ENCODE results near the gene ALDOB.
A peak's percentile ranks its signal among the peaks of the same experiment; 100 is the strongest.

Gene ALDOB

DNA sequence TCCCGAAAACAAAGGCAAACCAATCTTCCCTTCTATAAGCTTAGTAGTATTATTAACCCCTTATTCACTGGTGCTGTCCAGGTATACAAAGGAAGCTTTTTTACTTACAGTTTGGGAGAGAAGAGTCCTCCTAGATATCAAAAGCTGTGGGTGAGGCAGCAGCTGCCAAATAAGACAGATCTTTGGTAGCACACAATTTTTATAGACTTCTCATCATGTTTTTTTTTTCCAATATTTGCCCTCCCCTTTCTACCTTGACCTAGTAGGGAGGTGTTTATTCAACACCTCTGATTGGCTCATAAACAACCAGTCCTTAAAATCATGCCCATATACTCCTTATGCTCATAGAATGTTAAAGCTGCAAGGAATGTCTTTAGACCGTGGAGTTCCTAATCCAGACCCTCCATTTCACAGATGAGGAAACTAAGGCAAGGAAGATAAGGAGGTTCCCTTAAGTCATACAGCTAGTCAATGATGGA is at the start of gene ALDOB:
TSS of gene ALDOB (minus strand) at position 174 of the 479 bp plus-strand sequence. CDS start 4,887 bp downstream, outside the sequence.
- DNase-seq: no peak

DNA sequence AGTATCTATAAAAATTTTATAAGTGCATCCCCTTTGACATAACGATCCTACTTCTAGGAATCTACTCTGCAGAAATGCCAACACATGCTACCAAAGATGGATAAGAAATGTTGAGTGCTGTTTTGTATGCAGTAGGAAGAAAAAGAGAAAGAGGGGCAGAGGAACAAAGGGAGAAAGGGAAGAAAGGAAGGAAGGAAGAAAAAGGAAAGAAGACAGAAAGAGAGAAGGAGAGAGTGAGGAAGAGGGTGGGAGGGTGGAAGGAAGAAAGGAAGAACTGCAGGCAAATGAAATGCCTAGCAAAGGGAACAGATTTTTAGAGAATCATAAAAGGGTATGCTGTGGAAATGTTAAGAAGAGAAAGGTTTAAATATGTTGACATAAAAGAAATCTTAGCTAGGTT is 48.5 kb upstream of the ALDOB start:
- no peak for DNase-seq

DNA sequence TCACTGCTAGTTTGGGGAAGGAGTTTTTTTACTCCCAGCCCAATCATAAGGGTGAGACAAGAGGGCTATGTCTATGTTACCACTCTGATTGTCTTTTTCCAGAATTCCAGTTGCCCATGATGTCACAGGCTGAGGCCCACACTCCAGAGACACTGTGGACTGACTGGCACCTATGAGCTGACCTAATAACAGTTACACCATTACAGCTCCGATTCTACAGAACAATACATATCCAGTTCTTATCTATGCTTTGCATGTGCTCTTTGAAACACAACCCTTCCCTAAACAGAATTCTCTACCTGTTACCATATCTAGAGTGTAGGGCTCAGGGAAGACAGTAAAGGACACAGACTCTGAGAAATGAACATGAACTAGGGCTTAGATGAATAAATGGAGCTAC is 45.7 kb upstream of the ALDOB start:
- no peak for DNase-seq

DNA sequence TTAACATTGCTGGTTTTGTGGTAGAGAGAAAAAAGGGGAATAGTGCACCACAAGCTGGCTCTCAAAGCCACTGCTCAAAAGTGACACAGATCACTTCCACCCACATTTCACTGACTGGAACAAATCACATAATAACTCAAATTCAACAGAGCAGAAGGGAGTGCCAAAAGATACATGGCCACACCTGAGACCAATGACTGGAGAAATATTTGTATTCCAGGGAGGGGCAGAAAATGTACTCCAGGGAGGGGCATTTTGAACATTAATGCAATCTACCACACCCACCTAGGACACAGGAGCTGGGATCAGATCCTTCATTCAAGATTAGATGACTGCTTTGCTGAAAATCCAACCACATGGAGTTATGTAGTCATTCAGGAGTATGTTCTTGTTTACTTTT is 44.8 kb upstream of the ALDOB start:
- no peak for DNase-seq

DNA sequence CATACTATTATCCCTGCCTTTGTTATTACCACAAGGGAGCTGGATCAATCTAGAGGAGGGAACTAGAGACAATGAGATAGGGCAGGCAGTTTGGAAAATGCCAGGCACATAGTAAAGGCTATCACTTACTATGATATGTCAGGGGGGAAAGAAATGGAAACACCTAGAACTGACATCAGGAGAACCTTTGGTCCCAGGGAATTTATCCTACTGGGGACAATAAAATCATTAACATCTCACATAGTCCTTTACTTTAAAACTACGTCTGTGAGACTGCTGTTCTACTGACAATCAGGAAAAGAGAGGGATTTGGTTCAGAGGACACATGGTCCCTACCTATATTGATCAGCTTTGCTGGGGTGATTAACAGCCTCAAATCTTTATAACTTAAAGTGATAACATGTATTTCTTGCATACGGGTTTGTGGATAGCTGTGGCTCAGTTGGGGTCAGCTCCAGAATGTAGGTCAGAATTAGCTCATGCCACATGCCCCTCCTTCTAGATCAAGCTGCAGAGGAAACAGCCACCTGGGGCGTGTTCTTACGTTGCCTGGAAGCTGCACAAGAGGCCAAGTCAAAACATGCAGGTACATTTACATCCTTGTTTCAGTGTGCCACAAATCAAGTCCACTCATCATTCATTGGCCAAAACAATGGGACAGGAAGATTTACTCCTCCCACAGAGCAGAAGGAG is 43.9 kb upstream of the ALDOB start:
- peak in 1 of 2 experiments; percentile 6 for DNase-seq

DNA sequence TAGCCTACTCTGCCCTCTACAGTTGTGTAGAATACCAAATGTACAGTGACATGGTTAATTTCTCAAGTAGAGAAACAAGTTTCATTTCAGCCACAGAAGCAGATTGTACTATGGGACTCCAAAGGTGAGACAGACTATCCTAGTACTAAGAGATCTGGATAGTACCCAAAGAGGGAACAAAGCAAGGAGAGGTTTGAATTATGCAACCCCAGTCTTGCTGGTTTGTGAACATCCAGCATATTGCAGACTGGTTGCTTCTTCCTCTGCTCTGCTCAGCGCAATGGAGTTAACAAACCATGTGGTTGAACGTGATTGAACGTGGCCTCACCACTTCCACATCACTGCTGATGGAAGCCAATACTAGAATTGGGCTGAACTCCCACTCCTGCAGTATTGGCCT is 43.3 kb upstream of the ALDOB start:
- DNase-seq: no peak

DNA sequence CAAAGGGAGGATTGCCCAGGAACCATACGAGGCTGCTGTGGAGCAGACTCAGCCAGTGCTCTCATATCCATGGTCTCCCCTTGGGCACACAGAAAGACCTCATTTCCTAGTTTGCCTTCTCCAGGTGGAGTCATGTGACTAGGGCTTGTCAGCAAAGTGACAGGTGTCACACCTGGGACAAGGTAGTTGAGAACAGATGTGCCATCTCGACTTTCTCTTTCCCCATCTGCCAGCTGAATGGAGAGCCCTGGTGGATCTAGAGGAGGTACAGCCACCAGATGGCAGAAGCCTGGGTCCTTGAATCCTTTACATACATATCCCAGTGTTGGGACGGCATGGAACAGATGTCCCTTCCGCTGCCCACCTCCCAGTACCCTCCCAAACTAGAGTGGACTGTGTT is 42.9 kb upstream of the ALDOB start:
- no peak for DNase-seq

DNA sequence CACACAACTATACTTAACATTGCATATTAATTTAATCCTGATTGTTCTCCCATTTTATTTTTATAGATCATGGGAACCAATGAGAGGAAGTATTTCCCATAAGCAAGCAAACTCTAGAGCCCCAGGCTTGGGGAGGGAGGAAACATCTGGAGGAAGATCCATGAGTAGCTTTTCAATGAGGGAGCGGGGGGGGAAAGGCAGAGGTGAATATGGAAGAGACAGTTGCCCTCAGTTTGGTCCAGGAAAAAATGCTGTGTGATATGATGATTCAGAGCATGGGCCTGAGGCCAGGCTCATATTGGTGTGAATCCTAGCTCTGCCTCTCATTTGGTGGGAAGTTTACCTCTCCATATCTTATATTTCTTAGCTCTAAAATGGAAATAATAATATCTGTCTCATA is 42.2 kb upstream of the ALDOB start:
- no peak for DNase-seq

DNA sequence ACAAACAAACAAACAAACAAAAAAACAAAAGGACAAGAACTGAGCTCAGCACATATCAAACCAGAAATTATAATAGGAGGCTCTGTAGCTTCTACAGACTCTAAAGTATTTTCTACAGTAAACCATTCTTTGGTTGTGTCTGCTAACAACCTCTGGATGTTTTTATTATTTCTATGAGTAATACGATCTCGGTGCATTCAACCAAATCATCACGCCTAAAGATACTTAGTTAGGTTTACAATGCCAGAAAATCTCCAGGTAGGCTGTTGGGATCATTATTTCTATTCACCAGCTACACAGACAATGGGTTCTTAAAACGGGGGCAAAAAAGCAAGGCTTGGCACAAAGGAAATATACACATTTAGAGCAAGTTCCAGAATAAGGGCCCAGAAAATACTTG is 41.6 kb upstream of the ALDOB start:
- no peak for DNase-seq

DNA sequence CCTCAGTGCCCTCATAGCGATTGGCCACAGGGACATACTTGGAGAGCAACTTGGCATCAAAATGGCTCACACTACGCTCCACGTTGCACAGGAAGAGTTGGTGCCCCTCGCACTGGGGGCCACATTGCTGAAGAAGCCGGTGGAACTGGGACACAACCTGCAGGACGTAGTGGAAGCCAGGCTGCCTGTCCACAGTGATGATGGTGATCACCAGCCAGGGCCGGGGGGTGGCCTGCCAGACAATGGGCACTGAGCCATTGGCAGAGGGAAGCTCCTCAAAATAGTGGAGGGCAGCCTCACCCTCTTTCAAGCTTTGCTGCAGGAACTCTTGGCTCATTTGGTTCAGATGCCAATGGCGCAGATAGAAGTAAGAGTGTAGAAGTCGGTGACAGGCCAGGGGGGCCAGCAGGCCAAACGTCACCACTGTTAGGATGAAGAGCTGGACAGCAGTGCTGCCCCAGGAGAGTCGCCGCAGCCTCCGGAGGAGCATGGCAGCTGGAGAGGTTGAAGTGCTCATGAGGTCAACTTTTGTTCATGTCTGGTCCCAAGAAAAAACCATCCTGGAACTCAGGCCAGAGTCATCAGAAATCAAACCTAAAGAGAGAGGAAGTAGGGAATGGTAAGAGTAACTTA is 41.1 kb upstream of the ALDOB start:
- no peak for DNase-seq

DNA sequence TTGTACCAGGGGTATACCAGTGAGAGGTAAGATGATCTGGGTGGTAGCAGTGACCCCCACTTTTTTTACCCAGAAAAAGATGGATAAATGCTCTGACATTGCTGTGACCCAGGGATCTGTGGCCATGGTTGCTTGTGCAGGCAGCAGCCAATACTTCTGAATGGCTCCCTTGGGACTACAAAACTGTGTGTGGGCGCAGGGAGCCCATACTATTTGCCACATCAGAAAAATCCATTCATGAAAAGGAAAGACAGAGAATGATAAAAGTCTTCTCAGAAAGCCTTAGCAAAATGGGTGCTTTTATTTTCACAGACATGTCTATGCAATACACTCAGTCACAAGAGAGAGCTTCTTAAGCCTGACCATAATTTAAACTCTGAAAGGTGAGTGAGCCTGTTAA is 37.3 kb upstream of the ALDOB start:
- DNase-seq: no peak

DNA sequence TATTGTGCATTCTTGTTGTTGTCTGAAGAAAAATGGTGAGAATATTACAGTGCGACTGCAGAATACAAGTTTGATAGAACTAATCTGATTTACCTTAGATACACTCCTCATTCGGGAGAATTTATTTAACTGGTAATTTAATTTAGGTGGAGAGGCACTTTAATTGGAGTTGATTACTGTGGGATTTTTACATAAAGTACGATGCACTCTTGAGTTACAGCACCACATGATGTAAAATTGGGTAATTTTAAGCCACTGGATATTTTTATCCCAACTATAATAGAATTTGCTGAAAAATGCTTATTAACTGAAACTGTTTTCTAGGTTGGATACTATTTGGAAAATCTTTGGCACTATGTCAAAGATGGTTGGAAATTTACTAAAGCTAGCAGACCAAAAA is 35.4 kb upstream of the ALDOB start:
- no peak for DNase-seq

DNA sequence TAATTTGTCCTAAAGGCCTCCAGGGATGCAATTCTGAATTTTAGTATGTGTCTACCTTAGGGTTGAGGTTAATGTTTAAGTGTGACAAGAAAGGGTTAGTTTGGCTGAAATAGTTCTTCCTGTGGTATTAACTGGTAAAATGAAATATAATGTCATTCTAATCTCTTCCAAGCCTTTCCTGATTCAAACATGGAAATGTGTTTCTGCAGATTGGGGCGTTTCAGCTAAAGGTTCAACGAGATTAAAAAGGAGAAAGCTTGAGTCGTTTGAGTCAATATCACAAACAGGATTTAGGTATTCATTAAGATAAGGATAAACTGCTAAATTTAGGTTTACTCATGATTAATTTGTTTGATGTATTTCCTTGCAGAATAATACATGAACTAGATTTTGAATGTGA is 34.4 kb upstream of the ALDOB start:
- DNase-seq: no peak

DNA sequence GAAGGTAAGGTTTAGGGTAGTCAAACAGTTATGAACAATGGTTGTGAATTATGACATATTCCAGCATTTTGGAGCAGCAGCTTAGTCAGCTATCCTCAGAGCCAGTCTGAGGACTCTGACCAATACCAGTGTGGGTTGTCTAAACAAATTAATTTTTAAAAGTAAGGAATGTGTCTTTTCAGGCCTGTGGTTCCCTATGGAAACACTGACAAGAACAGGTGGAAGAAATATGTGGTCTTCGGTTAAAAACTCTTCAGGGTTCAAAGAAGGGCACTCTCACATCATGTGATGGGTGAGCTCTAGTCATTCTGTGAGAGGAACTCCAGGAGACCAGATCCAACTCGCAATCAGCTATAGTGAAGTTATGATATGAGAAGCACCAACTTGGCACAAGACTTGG is 33.5 kb upstream of the ALDOB start:
- no peak for DNase-seq

DNA sequence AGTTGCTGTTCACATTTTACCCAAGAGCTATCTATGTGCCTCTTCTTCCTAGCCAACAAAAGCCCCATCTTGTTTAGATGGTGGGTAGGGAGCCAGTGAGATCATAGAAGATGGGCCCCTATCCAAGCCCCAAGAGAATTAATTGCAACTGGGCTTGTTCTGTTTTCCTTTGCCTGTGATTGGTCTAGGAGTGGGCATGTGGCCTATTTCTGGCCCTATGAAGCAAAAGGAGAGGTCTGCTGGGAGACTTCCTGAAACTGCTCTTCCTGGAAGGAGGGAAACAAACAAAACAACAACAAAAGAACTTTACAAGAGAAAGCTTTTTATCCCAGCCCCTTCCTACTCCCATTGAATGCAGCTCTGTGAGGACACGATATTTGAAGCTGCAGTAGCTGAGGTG is 32.5 kb upstream of the ALDOB start:
- DNase-seq: no peak

DNA sequence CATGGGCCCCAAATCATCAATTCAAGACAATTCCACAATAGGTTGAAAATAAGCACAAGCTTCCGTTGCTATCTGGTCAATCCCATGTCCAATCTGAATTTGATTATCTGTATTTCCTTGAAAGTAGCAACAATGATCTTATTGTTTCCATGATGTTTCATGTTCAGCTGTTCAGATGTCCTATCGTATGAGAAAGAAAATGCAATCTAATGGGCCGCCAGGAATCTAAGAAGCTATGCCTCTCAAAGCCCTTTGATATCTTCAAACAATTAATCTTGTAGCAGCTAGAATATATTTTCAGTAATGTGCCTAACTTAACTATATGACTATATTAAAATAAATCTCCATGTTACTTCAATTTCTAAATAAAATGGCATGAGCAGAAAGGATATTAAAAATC is 32.1 kb upstream of the ALDOB start:
- peak in 1 of 2 experiments; percentile 8 for DNase-seq

DNA sequence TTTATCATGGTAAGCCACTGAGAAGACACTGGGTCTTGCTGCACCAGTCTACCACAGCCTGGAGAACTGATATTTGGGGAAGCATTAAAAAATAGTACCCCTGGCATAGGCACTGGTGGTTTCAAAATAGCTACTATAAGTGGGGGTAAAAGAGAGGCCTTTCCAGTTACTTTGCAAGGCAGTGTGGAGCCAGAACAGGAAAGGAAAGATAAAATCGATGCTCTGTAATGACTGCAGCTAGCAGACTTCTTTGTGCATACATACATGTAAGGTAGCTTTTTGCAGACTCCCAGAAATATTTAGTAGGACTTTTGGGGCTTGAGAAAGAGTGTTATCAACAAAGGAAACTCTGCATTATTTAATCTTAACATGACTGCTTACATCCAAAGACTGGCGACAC is 31.3 kb upstream of the ALDOB start:
- no peak for DNase-seq

DNA sequence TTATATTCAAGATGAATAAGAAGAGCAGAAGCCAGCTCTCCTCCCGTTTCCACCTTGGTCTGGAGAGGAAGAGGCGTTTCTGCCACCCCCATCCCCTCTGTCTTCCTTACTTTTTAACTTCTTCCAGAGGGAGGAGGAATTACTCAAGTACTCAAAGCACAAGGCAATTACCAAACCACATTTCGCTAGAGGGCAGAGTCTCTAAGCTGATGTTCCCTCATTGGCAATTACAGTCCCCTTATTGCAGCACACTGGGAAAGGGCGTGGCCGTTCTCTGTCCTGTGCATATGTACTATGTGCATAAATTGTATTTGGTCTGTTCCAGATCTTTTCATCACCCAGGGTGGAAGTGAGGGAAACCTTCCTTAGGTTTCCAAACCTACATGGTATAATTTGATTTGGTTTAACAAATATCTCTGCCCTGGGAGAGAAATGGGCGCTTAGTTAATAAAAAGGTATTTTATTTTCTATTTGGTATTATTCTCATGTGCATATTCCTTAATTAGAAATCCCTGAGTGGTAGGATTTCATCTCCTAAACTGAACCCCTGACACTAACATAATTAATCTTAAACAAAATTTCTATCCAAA is 29.8 kb upstream of the ALDOB start:
- DNase-seq: peak; percentile 31 to 70

DNA sequence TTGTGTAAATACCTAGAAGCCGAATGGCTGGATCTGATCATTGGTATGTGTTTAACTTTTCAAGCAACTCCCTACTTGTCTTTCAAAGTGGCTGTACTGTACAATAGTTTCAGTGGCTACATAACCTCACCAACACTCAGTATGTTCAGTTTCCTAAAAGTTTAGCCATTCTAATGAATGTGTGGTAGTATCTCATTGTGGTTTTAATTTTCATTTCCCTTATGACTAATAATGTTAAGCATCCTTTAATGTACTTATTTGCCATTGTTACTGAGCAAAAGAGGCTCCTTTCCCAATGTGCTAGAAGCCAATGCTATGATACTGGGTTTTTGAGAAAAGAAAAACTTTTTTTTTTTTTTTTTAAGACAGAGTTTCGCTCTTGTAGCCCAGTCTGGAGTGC is 27.8 kb upstream of the ALDOB start:
- no peak for DNase-seq

DNA sequence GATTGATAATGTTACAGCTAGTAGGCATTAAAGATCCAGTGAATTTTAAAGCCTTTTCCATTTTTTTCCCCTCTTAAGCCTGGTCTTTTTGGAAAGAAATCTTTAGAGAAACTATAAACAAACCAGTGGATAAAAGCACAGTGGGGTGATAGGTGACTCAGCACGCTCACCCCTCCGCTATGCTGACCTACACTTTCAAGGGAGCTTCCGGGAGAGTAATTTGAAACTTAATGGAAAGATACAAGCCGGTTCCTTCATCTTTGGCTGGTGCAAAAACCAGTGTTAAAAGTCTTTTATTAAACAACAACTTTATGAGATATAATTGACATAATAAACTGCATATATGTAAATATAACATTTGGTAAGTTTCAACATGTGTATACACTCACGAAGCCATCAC is 27.0 kb upstream of the ALDOB start:
- no peak for DNase-seq

DNA sequence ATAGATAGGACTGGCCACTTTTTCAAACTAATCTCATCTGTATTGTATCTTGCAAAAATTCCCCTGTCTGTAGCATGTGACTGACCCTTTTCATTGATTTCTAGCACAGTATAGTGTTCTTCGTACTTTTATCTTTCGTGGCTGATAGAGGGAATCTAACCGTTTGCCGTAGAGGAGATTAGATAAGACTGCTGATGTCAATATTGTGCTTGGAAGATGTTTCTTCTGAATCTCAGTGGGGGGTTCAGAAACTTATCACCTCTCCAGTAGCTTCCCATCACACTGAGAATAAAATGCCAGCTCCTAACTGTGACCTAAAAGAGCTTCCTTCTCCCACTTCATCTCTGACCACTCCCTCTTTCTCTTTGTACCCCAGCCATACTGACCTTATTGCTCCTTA is 25.4 kb upstream of the ALDOB start:
- no peak for DNase-seq

DNA sequence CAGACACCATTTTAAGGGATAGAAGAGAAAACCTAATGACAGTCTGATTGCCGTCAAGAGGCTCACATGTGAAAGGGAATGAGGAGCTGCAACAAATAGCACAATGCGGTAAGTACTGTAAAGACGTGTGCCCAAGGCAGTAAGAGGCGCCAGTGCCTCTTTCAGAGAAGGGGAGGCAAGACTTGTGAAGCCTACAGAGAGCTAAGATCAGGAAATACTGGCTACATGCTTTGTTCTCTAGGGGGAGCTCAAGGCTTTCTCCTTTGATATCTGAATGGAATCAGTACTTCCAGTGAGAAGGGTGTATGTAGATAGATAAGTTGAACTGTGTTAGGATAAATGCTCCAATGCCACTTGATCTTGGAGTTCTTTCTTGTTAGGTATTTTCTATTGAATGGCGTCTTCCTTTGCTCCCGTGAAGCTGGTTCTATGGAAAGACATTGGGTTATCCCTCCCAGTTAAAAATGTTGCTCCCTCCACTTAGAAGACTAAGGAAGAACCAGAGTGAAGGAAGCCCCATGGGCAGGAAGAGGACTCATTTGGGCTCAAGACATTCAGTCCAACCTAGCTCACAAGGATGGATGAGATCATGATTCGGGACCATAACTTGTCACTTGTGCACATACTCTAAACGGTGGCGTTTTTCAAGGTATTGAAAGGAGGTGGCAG is 23.5 kb upstream of the ALDOB start:
- DNase-seq: peak; percentile 74 to 78

DNA sequence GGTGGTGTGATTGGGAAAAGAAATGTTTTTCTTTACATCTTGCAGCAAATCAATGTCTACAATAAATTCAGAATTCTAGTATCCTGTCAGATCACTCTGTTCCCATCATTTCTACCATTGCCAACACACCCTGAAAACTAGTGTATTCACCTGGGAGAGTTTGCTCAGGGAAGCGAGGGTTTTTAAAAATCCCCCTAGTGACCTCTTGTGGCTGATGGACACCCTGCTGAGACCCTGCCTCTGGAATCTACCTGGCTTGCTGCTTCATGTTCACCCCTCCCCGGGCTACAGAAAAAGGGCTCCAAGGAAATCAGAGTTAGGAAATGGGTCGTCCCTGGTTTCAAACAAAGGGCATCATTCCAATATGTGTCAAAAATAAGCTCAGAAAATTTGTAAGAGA is 21.4 kb upstream of the ALDOB start:
- peak in 1 of 2 experiments; percentile 16 for DNase-seq

All from NCI-H526 (cell line).